Measurements from ENCODE around the gene GLRA2. TPM values are rescaled to one million over a fixed set of nuclear protein-coding genes. Genes with fewer than 3 reads are reported as not detected.

Gene GLRA2
- total RNA-seq, 4 donors from 2014 or later, result not detected

- WGBS, 2 donors, result 43 to 48% methylated on average over 4 of the region's 4 CpGs
These were observed 87.0 kb downstream of the GLRA2 start for GRCh38 chrX:14616301-14616700.

GRCh38 chrX:14616836-14617235 is 87.5 kb downstream of the GLRA2 start:
- H3K4me3 ChIP-seq, result no peak overlapping the region
- intact Hi-C loops (cut with DNase I), result no loop called here
- H3K27me3 ChIP-seq, result no peaks in the 10 kb centered on the region
- WGBS, 2 donors, result 45 to 62% methylated on average over 3 to 4 of the region's 4 CpGs
- DNase-seq, result no peak
- H3K4me1 ChIP-seq, result no peaks in the 10 kb centered on the region
- no peaks in the 10 kb centered on the region for H3K36me3 ChIP-seq
- no peak overlapping the region for H3K27ac ChIP-seq
- TF ChIP-seq POLR2A (IDR thresholded peaks at IDR 0.05) (no peak), CTCF (IDR thresholded peaks at IDR 0.05) (no peak)
- H3K9me3 ChIP-seq, result no peaks in the 10 kb centered on the region

More at GRCh38 chrX:14616301-14616700, 87.0 kb downstream of the GLRA2 start:
- no peaks in the 10 kb centered on the region for H3K9me3 ChIP-seq
- no peak overlapping the region for H3K4me3 ChIP-seq
- TF ChIP-seq CTCF (IDR thresholded peaks at IDR 0.05), result no peak
- TF ChIP-seq POLR2A (IDR thresholded peaks at IDR 0.05), result no peak
- no peaks in the 10 kb centered on the region for H3K36me3 ChIP-seq
- H3K27me3 ChIP-seq, result no peaks in the 10 kb centered on the region
- H3K27ac ChIP-seq, result no peak overlapping the region
- H3K4me1 ChIP-seq, result no peaks in the 10 kb centered on the region
- no peak for DNase-seq
- intact Hi-C loops (cut with DNase I), result no loop called here

- Histone ChIP-seq H3K4me1 (no peaks in the 10 kb centered on the region), H3K9me3 (no peaks in the 10 kb centered on the region), H3K36me3 (no peaks in the 10 kb centered on the region), H3K27me3 (no peaks in the 10 kb centered on the region), H3K4me3 (no peak overlapping the region), H3K27ac (no peak overlapping the region)
- intact Hi-C loops (cut with DNase I), result no loop called here
- 42 to 49% methylated on average over 5 of the region's 5 CpGs for WGBS, 2 donors
- TF ChIP-seq CTCF (IDR thresholded peaks at IDR 0.05) (no peak), POLR2A (IDR thresholded peaks at IDR 0.05) (no peak)
- no peak for DNase-seq
These were observed 89.0 kb downstream of the GLRA2 start for GRCh38 chrX:14618177-14618965.

- H3K4me3 ChIP-seq, result no peak overlapping the region
These were observed 101.4 kb downstream of the GLRA2 start for GRCh38 chrX:14630733-14631132.

More at GRCh38 chrX:14630733-14631132, 101.4 kb downstream of the GLRA2 start:
- H3K9me3 ChIP-seq, result no peaks in the 10 kb centered on the region
- no peak for TF ChIP-seq CTCF (IDR thresholded peaks at IDR 0.05)
- no peak for TF ChIP-seq POLR2A (IDR thresholded peaks at IDR 0.05)
- H3K27me3 ChIP-seq, result no peaks in the 10 kb centered on the region
- no peaks in the 10 kb centered on the region for H3K4me1 ChIP-seq
- 39 to 61% methylated on average over 3 of the region's 3 CpGs for WGBS, 2 donors
- no peak for DNase-seq
- H3K36me3 ChIP-seq, result no peaks in the 10 kb centered on the region
- intact Hi-C loops (cut with DNase I), result no loop called here
- no peak overlapping the region for H3K27ac ChIP-seq

Measured in esophagus squamous epithelium (tissue), 5 donors.